A549 (cell line): ENCODE measurements around the gene MRPL51.

Source experiments
- BHLHE40 ChIP-seq: IDR thresholded peaks from 2 replicates; pipeline ENCODE4 v1.6.1; 2012; ENCODE audit warnings: low read depth, low read length, inconsistent platforms
- CHD4 ChIP-seq: fragments of 200-600 bp; sonication (generic); IDR thresholded peaks from 2 replicates; pipeline ENCODE4 v1.6.1; 2016; ENCODE audit warnings: antibody characterized with exemption, mild to moderate bottlenecking, borderline replicate concordance
- CTCF ChIP-seq: fragments of >200 bp; sonication (Bioruptor Twin); formaldehyde crosslinking; IDR thresholded peaks from 3 replicates; pipeline ENCODE4 v1.5.1; 2016
- MAFK ChIP-seq: fragments of 450-650 bp; IDR thresholded peaks from 2 replicates; pipeline ENCODE4 v1.6.1; 2014; ENCODE audit not compliant: partially characterized antibody
- MAZ ChIP-seq: fragments of 150-350 bp; IDR thresholded peaks from 2 replicates; pipeline ENCODE4 v1.6.1; 2014; ENCODE audit warnings: antibody characterized with exemption, low read depth, low read length, borderline replicate concordance
- RCOR1 ChIP-seq: fragments of 150-350 bp; IDR thresholded peaks from 2 replicates; pipeline ENCODE4 v1.6.1; 2014; ENCODE audit warnings: antibody characterized with exemption, low read length, low read depth
- RFX5 ChIP-seq: fragments of 450-650 bp; IDR thresholded peaks from 2 replicates; pipeline ENCODE4 v1.7.1; 2014; ENCODE audit warnings: antibody characterized with exemption, mild to moderate bottlenecking, moderate library complexity
- TF ChIP-seq, protein P1 (sequence below): fragments of 150-350 bp; IDR thresholded peaks from 2 replicates; pipeline ENCODE4 v1.6.1; 2014; ENCODE audit warnings: low read depth, mild to moderate bottlenecking, low read length
- TF ChIP-seq, protein P2 (sequence below): IDR thresholded peaks from 2 replicates; pipeline ENCODE4 v1.6.1; 2012

- TF ChIP-seq RCOR1 (no peak), MAFK (no peak), CTCF (no peak), CHD4 (no peak), RFX5 (no peak), BHLHE40 (no peak), MAZ (no peak)
- TF ChIP-seq, protein P1, sequence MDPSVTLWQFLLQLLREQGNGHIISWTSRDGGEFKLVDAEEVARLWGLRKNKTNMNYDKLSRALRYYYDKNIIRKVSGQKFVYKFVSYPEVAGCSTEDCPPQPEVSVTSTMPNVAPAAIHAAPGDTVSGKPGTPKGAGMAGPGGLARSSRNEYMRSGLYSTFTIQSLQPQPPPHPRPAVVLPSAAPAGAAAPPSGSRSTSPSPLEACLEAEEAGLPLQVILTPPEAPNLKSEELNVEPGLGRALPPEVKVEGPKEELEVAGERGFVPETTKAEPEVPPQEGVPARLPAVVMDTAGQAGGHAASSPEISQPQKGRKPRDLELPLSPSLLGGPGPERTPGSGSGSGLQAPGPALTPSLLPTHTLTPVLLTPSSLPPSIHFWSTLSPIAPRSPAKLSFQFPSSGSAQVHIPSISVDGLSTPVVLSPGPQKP: no peak
- TF ChIP-seq, protein P2, sequence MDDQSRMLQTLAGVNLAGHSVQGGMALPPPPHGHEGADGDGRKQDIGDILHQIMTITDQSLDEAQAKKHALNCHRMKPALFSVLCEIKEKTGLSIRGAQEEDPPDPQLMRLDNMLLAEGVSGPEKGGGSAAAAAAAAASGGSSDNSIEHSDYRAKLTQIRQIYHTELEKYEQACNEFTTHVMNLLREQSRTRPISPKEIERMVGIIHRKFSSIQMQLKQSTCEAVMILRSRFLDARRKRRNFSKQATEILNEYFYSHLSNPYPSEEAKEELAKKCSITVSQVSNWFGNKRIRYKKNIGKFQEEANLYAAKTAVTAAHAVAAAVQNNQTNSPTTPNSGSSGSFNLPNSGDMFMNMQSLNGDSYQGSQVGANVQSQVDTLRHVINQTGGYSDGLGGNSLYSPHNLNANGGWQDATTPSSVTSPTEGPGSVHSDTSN: no peak
Measured at GRCh38 chr12:6508087-6508486, 15.0 kb upstream of the MRPL51 start.
